Kidney glomerular epithelial cell (primary cell): ENCODE data around the gene PKIB.
A peak's percentile ranks its signal among the peaks of the same experiment; 100 is the strongest.
"Not testable (repeated sequence)": the region's sequence is repeated elsewhere in the genome, so short reads cannot be mapped to it uniquely, and the experiment has no call there.

Experiments used
- DNase-seq: peaks from one replicate; lab custom pipeline; 2025; lab: John Stamatoyannopoulos, UW

PKIB gene

GRCh38 chr6:122710908-122711635, 100.9 kb downstream of the PKIB start:
- no peak for DNase-seq

- no peak for DNase-seq
These were observed 101.9 kb downstream of the PKIB start for GRCh38 chr6:122712093-122712447.

DNA sequence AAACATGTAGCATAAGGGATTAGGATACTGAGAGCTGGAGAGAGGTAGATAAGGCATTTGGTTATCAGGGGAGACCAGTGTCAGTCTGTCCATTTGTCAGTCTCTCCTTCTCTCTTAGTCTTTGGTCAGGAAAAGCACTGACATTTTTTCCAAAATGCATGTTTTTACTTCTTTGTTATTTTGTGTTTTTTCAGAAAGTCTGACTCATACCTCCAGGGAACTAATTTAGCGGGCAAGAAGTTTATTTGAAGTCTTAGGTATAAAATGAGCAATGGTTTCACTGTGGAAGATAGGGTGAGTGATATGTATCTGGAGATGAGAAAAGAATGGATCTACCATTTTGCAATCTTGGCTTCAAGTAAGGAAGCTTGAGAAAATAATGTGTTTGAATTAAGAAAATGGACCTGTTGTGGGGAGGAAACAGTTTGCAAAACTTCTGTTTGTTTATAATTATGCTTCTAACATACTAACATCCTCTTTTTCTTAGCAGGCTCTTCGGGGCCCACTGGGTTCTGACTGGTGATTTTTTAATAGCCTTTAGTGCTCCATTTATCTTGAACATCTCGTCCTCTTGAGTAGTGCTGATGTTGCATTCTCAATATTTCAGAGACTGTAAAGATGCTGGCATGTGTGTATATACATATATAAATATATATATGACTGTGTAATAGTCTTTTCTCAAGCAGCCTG, 102.4 kb downstream of the PKIB start:
- DNase-seq, result no peak

DNA sequence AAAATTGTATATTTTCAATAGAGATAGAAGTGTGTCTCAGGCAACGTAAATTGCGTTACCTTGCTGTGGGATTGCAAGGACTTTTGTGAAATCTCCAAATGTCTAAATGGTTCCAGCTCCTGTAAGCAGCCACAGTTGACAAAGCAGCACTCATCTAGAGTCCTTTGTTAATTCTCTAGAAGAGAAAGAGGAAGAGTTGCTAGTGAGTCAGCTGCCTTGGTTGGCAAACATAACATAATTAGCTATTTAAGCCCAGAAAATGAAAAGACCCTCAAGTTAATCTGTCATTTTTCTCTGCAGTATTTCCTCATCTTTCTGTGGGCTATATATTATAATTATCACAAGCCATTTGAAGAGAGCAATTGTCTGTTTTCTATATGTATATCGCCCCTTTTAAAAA, 102.9 kb downstream of the PKIB start:
- DNase-seq, result no peak

GRCh38 chr6:122714059-122714458, 103.9 kb downstream of the PKIB start:
- DNase-seq, result no peak

- DNase-seq, result no peak
These were observed 105.5 kb downstream of the PKIB start for GRCh38 chr6:122715725-122716124.

DNA sequence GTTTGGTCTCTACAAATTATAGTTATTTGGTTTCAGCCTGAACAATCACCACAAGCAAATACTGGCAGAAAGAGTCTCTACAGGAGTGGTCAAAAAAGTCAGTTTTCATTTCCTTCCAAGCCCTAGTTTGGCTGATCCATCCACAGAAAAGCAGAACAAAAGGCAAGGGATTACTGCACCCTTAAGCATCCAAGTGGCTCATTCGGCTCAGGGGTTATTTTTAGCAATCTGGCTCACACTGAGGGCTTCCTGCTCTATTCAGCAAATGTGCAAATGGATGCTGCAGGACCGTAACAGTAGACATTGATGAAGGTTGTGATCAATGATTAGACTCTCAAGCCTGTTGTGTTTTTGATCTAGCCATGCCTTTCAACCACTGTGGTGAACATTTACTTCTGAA, 107.1 kb downstream of the PKIB start:
- no peak for DNase-seq

- DNase-seq, result no peak
These were observed 108.4 kb downstream of the PKIB start for GRCh38 chr6:122718616-122719015.

DNA sequence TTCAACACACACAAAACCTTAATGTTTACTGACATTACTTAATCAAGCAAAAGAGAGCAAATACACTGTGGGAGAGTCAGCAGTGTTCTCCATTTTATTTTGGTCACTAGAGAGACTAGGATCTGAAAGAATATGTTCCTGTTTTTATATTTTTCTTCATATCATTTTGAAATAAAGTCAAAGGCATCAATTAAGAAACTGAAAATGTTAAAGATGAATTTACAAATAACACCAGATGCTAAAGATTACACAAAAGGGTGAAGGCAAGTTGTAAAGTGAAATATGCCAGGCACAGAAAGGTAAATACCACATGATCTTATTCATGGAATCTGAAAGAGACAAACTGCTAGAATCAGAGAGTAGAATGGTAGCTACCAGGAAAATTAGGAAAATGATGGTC, 109.0 kb downstream of the PKIB start:
- no peak for DNase-seq

DNA sequence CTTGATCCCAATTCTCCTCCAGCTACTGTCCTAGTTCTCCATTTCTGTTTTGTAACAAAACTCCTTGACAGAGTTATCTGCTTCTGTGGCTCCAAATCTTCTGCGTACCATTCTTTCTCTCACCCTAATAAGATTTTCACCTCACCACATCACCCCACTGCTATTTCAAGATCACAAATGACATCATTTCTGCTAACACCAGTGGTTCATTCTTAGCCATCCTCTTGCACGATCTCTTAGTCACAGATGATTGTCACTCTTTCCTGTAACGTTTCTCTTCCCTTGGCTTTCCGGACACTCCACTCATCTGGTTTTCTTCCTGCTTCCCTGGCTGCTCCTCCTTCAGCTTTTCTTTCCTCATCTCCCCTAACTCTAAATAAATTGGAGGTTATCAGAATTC, 112.5 kb downstream of the PKIB start:
- DNase-seq, result no peak

GRCh38 chr6:122726649-122727048, 116.4 kb downstream of the PKIB start:
- DNase-seq, result peak; percentile 14

GRCh38 chr6:122727244-122727643, 117.0 kb downstream of the PKIB start:
- DNase-seq, result no peak

- no peak for DNase-seq
These were observed 120.1 kb downstream of the PKIB start for GRCh38 chr6:122730334-122730733.

DNA sequence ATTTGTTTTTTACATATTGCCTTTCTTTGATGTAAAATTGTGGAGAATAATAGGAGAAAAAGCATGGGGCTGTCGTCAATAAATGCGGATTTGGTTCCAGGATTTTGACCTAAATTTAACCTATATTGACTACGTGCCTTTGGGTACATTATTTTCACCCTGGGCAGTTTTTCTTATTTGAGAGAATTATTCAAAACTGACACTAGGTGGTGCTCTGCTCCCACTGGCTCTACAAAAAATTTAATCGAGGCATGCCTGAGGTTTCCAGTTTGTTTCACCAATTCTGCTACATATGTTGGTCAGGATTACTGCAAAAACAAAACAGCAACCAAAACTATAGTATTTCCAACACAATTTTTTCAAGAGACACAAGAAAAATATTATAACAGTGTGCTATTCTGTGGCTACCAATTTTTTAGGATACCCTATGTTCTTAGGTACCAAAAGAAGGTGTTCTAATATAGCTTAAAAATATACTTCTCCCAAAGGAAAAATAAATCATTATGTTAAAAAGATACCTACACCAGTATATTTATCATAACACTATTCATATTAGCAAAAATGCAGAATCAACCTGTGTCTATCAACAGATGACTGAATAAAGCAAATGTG, 120.7 kb downstream of the PKIB start:
- DNase-seq, result peak; percentile 14

- no peak for DNase-seq
These were observed 123.1 kb downstream of the PKIB start for GRCh38 chr6:122733259-122733658.

DNA sequence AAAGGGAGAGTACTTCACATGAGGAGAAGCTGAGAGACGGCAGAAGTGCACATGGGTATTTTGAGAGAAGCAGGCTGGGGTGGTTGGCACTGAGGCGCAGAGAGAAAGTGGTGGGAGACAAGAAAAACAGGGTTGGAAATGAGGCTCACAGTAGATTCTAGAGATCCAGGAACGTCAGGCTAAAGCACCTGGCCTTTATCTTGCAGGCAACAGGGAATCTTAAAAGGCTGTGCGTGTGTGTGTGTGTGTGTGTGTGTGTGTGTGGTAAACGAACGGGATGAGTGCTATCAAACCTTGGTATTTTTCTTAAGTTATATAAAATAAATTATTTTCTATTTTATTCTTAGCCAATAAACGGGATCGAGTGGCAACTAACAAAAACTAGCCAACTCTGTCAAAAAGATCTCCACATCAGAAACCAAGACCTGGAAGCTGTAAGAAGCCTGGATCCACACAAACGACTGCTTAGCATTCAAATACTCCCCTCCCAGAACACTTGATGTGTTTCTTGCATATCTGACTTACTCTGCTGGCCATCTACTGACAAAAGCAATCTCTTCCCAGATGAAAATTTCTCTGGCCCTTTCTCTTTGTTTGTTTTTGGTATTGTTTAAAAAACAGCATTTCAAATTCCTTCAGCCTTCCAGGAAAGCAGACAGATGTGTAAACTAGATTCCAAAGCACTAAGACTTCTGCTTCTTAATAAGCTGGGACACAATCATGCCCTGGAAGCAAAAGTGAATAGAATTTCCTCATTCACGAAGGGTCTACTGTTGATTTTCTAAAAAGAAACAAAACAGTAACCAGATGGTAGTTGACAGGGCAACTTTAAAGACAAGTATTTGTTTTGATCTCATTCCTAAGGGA, 124.6 kb downstream of the PKIB start:
- DNase-seq, result no peak

DNA sequence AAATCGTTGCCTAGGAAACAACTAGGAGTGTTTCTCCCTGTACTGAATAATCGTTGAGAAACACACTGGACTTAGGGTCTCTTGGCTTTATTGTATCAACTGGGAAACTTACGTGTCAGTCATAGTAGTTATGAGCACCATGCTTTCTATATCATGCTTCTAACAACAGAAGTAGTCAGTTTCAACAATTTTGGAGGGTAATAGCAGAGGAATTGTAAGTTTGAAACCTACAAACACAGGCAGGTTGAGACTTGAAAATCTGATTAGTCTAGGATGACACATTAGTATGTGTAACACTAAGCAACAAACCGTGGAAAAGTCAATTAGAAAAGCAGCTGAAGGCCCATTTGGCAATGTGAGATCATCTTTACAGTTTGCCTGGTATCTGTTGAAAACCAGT, 125.4 kb downstream of the PKIB start:
- DNase-seq, result peak; percentile 2

DNA sequence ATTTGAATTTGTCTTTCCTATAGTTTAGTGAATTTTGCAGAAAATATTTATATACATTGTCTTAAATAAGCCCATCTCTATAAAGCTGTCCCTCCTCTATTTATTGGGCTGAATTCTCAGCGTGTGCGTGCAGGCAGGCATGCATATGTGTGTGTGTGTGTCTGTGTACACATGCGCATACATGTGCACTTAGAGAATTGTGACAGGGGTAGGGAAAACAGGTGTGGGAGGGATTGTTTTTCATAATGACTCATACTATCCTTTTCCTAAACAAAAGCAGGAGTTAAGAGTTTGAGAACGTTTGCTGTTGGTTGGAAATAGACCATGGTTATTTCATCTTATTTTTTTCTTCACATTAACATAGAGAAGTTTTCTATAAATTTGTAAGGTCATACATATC, 126.0 kb downstream of the PKIB start:
- no peak for DNase-seq

DNA sequence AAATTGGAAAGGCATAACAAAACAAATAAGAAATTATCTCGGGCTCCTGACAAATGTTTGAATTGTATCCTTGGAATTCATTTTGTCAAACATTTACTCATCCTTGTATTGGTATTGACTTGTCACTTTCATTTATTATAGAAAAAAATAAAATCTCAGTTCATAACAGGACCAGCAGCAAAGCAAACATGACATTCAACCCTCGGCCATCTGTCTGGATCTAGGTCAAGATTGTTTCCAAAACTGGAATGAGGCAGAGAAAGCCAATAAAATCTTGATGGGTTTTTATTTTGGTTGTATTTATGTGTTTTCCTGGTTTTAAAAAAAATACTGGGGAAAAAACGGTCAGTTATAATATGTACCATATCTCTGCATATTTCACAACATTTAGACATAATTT, 126.4 kb downstream of the PKIB start:
- no peak for DNase-seq

DNA sequence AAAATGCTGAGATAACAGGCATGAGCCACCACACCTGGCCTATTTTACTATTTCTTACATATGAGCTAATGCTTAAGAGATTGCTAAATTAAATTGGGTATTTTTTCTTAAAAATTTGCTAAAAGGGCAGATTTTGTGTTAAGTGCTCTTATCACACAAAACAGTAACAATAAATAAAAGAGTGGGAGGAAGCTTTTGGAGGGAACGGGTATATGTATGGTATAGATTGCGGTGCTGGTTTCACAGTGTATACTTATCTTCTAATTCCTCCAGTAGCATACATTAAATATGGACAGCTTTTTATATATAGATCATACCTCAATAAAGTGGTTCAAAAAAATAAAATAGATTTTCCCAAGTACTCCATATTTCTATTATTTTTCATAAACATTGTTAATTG, 129.9 kb downstream of the PKIB start:
- no peak for DNase-seq

- DNase-seq, result no peak
These were observed 130.7 kb downstream of the PKIB start for GRCh38 chr6:122740936-122741335.

DNA sequence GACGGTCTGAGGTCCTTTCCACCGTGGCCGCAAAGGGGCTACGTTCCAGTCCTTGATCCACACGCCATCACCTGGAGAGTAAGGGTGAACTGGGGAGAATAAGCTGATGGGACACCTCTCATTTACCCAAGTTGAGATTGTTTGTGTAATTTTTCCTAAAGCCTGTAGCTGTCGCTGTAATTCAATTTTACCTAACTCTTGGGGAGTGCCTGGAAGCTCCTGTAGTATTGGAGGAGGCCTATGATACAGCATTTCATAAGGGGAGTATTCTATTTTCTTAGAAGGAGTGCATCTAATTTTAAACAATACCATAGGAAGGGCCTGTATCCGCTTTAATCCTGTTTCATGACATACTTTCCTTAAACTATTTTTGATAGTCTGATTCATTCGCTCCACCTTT, 134.0 kb downstream of the PKIB start:
- peak; percentile 16 for DNase-seq

- DNase-seq, result not testable (repeated sequence)
These were observed 134.7 kb downstream of the PKIB start for GRCh38 chr6:122744856-122745255.
